Activated T-cell treated with anti-CD3 and anti-CD28 coated beads for 4 hours (primary cell): Measurements from ENCODE around the gene SLC25A22.

Experiments used
- DNase-seq: peaks from one replicate; pipeline ENCODE4 v3.0.0-alpha.2; 2020

SLC25A22 gene

GRCh38 chr11:742571-743201 lies 55.4 kb downstream of the SLC25A22 start:
- no peak for DNase-seq

DNA sequence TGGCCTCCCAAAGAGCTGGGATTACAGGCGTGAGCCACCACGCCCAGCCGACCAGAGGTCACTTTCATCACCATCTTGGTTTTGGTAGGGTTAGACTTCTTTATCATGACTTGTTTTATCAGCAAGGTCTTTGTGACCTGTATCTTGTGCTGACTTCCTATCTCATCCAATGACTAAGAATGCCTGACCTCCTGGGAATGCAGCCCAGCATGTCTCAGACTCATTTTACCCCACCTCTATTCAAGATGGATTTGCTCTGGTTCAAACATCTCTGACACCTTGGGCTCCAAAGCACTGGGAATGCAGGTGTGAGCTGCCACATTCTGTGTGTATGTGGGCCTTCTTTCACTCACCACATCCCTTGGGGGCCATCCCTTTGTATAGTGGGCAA lies 55.9 kb downstream of the SLC25A22 start:
- no peak for DNase-seq
